NCI-H128 (cell line): ENCODE results near the gene CGB3.

Experiments
- DNase-seq: peaks from one replicate; lab custom pipeline; 2025; ENCODE audit not compliant: unreplicated experiment; lab: John Stamatoyannopoulos, UW

The CGB3 gene

DNA sequence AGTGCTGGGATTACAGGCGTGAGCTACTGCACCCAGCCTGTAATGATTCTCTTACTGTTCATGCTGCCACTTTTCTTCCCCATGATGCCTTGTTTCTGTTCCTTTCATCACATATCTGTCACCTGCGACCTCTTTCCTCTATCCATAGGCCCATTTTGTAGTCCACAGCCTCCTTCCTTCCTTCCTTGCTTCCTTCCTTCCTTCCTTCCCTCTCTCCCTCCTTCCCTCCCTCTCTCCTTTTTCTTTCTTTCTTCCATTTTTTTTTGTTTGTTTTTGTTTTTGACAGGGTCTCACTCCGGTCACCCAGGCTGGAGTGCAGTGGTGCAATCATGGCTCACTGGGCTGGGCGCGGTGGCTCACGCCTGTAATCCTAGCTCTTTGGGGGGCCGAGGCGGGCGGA lies 35.3 kb downstream of the CGB3 start:
- DNase-seq = no peak

DNA sequence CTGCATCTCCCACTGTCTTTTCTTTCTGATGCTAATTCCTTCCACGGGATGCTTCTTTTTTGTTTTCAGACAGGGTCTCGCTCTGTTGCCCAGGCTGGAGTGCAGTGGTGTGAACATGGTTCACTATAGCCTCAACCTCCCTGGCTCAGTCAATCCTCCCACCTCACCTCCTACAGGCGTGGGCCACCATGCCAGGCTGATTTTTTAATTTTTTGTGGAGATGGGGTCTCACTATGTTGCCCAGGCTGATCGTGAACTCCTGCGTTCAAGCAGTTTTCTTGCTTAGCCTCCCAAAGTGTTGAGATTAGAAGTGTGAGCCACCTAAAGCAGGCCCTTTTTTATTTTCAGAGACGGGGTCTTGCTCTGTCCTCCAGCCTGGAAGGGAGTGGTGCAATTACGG lies 35.8 kb downstream of the CGB3 start:
- no peak for DNase-seq

DNA sequence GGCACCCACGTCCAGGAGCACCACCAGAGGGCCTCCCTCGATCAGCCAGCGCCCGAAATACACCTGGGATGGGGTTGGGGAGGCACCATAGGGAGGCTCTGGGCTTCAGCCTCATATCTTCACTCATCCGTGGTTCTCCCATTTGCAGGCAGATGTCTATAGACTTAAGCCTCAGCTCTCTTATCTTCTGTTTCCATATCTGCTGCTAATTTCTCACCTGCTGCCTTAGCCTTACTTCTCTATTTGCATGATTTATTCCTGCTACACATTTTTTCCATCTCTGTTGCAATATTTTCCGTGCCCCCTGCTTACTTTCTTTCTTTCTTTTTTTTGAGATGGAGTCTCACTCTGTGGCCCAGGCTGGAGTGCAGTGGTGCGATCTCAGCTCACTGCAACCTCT lies 36.8 kb downstream of the CGB3 start:
- no peak for DNase-seq

DNA sequence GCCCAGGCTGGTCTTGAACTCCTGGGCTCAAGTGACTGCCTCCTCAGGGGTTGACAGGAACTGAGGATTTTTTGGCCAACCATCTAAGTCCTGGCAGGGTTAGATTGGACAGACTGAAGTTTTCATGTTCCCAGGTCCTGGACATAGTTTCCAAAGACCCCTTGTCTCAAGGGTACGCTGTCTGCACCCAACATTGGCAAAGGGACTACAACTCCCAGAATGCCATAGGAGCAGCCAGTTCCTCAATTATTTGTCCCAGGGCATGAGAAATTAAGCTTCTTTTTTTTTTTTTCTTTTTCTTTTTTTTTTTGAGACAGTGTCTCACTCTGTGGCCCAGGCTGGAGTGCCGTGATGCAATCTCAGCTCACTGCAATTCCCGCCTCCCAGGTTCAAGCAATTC lies 37.9 kb downstream of the CGB3 start:
- no peak for DNase-seq

DNA sequence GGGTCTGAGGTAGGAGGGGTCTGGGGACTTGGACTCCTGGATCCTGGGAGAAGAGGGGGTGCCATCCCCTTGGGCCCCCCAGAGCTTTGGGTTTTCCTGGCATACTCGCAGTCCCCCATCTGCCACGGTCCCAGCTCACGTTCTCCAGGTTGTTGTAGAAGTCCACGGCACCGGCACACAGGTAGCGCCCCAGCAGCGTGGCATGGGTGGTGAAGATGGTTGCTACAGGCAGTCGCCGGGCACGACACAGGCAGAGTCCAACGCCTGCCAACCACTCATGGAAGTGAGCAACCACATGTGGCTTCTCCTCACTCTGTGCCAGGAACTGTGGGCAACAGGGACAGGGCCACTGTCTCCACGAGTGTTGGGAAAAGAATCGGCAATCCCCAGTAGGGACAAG lies 38.4 kb downstream of the CGB3 start:
- DNase-seq = no peak

DNA sequence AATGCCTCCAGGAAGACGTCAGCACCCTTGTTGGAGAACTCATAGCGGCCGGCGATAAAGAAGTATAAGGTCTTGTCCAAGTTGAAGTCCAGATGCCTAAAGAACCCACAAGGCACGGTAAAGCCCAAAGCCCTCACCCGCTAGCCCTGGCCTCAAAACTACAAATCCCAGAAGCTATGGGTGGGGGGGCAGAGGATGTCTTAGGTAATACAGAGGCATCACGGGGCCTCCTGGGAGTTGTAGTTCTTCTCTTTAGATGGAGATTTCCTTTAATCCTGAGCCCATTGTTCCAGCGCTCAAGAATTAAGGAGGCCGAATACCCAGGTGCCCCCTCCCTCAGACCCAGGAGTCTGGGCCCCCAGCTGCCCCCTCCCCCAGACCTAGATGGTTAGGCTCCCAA lies 41.9 kb downstream of the CGB3 start:
- DNase-seq = no peak

DNA sequence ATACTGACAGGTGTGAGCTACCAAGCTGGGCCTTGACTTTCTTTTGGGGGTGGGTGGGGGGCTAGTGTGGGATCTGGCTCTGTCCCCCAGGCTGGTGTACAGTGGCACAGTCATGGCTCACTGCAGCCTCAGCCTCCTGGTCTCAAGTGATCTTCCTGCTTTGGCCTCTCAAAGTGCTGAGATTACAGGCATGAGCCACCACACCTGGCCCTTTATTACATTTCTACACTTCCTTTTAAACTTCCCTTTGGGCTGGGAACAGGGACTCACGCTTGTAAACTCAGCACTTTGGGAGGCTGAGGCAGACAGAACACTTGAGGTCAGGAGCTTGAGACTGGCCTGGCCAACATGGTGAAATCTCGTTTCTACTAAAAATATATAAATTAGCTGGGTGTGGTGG lies 47.1 kb downstream of the CGB3 start:
- DNase-seq = no peak

GRCh38 chr19:48975947-48976847 lies 47.9 kb downstream of the CGB3 start:
- no peak for DNase-seq
